ENCODE data around the gene IDE. TPM values are rescaled to one million over a fixed set of nuclear protein-coding genes. Genes with fewer than 3 reads are reported as not detected.

Gene IDE
- total and polyA plus RNA-seq, 2 donors (not counting 3 experiments of a cell fraction or from before 2014, with no cell fraction given), result 10.7 to 52.6 TPM

DNA sequence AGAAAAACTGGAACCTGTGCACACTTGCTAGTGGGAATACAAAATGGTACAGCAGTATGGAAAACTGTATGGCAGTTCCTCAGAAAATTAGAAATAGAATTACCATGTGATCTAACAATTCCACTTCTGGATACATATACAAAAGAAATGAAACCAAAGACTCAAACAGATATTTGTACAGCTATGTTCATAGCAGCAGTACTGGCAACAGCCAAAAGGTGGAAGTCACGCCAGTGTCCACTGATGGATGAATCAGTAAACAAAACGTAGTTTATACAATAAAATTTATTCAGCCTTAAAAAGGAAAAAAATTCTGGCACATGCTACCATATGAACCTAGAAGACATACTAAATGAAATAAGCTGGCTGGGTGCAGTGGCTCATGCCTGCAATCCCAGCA, 23.0 kb downstream of the IDE start:
- Histone ChIP-seq H3K36me3 (ENCODE audit: control insufficient read depth in 2 of 2, extremely low read depth in 1 of 2, insufficient read depth in 2 of 2, low read length in 2 of 2) (peaks cover 0 to 1% of the 10 kb centered on the region in 2 experiments), H3K9ac (replicated peaks; ENCODE audit: extremely low read depth, insufficient read depth, low read length) (no peak overlapping the region), H4K20me1 (replicated peaks; ENCODE audit: control insufficient read depth, extremely low read depth, insufficient read depth, low read length) (peaks cover 2% of the 10 kb centered on the region), H3K27ac (ENCODE audit: insufficient read depth, low read depth, low read length) (no peak overlapping the region), H3K4me3 (replicated peaks in 1 of 3; ENCODE audit: insufficient read depth in 1 of 3, low read depth in 1 of 3, low read length in 3 of 3) (no peak overlapping the region), H3K9me1 (replicated peaks; ENCODE audit: control insufficient read depth, extremely low read depth, insufficient read depth, low read length) (no peaks in the 10 kb centered on the region), H3K4me2 (ENCODE audit: insufficient read depth, low read length) (no peak overlapping the region), H3K79me2 (ENCODE audit: control insufficient read depth, insufficient read depth, low read length) (peaks cover 29% of the 10 kb centered on the region), H3K27me3 (ENCODE audit: control insufficient read depth in 2 of 2, insufficient read depth in 2 of 2, low read length in 2 of 2) (no peaks in the 10 kb centered on the region), H2AFZ (ENCODE audit: low read depth, low read length) (no peak overlapping the region), H3K4me1 (ENCODE audit: control insufficient read depth, extremely low read depth, insufficient read depth, low read length) (no peaks in the 10 kb centered on the region), H3K9me3 (replicated peaks; ENCODE audit: control insufficient read depth, insufficient read depth, low read length) (no peaks in the 10 kb centered on the region)
- intact Hi-C loops (cut with micrococcal nuclease) (no loop called here), dilution Hi-C loops (cut with MboI; ENCODE audit: extremely low pct_ligation_motif_present, low sequenced_read_pairs) (no loop called here)
- BruUV-seq (replicated peaks), result no TSS peak
- TF ChIP-seq POLR2AphosphoS5 (IDR thresholded peaks at IDR 0.05; ENCODE audit: insufficient read depth, low read depth, low read length) (no peak), EZH2 (IDR thresholded peaks at IDR 0.05; ENCODE audit: borderline replicate concordance, low read depth, low read length, severe bottlenecking) (no peak), MYC (IDR thresholded peaks at IDR 0.05; ENCODE audit: low read depth, low read length) (no peak), GATA2 (IDR thresholded peaks at IDR 0.05; ENCODE audit: insufficient read depth, insufficient read length, low read depth, low read length) (no peak), JUN (IDR thresholded peaks at IDR 0.05; ENCODE audit: borderline replicate concordance, insufficient read depth, insufficient read length, low read depth) (no peak), FOS (IDR thresholded peaks at IDR 0.05; ENCODE audit: borderline replicate concordance, insufficient read depth, low read length) (no peak), POLR2A (IDR thresholded peaks at IDR 0.05; ENCODE audit: low read depth, low read length) (no peak), MAX (IDR thresholded peaks at IDR 0.05; ENCODE audit: insufficient read depth, insufficient read length) (no peak)
- TF ChIP-seq, protein P1, sequence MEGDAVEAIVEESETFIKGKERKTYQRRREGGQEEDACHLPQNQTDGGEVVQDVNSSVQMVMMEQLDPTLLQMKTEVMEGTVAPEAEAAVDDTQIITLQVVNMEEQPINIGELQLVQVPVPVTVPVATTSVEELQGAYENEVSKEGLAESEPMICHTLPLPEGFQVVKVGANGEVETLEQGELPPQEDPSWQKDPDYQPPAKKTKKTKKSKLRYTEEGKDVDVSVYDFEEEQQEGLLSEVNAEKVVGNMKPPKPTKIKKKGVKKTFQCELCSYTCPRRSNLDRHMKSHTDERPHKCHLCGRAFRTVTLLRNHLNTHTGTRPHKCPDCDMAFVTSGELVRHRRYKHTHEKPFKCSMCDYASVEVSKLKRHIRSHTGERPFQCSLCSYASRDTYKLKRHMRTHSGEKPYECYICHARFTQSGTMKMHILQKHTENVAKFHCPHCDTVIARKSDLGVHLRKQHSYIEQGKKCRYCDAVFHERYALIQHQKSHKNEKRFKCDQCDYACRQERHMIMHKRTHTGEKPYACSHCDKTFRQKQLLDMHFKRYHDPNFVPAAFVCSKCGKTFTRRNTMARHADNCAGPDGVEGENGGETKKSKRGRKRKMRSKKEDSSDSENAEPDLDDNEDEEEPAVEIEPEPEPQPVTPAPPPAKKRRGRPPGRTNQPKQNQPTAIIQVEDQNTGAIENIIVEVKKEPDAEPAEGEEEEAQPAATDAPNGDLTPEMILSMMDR (IDR thresholded peaks at IDR 0.05; ENCODE audit: extremely low read depth in 1 of 2, insufficient read depth in 1 of 2, low read depth in 1 of 2, low read length in 2 of 2), result no peak
- DNase-seq (ENCODE audit: low read depth, low spot score) (no peak), FAIRE-seq (no peak)
- ChIA-PET POLR2A (no interaction called here), CTCF (interaction anchor here (1.7 kb wide), 1 partner anchor 23 kb away, joined by 9 read pairs; the partner anchor contains the start of gene IDE)
